ENCODE results near the gene STK17B.

- TF ChIP-seq, protein P1, sequence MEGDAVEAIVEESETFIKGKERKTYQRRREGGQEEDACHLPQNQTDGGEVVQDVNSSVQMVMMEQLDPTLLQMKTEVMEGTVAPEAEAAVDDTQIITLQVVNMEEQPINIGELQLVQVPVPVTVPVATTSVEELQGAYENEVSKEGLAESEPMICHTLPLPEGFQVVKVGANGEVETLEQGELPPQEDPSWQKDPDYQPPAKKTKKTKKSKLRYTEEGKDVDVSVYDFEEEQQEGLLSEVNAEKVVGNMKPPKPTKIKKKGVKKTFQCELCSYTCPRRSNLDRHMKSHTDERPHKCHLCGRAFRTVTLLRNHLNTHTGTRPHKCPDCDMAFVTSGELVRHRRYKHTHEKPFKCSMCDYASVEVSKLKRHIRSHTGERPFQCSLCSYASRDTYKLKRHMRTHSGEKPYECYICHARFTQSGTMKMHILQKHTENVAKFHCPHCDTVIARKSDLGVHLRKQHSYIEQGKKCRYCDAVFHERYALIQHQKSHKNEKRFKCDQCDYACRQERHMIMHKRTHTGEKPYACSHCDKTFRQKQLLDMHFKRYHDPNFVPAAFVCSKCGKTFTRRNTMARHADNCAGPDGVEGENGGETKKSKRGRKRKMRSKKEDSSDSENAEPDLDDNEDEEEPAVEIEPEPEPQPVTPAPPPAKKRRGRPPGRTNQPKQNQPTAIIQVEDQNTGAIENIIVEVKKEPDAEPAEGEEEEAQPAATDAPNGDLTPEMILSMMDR (IDR thresholded peaks at IDR 0.05): no peak
- TF ChIP-seq POLR2A (IDR thresholded peaks at IDR 0.05) (no peak), EP300 (IDR thresholded peaks at IDR 0.05) (no peak), POLR2AphosphoS5 (IDR thresholded peaks at IDR 0.05) (no peak)
Measured at GRCh38 chr2:196205881-196206435, 34.6 kb upstream of the STK17B start.

All from gastroesophageal sphincter (tissue), 3 donors.